Measurements from ENCODE around the gene KRTCAP2.

DNA sequence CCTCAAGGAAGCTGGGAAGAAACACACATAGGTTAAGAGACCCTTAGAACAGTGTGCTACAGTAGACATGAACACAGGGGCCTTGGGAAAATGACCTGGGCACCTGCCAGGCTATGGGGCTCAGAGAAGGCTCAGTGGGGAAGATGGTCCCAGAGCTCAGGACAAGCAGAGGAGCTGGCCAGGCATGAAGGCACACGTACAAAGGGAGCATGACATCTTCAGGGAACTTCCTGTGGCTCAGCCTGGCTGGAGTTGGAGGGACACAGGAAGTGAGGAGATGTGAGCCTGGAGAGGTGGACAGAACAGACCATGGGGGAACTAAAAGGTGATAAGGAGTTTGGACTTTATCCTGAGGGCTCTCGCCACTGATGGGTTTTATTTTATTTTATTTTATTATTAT, 41.2 kb downstream of the KRTCAP2 start:
- TF ChIP-seq, protein P1, sequence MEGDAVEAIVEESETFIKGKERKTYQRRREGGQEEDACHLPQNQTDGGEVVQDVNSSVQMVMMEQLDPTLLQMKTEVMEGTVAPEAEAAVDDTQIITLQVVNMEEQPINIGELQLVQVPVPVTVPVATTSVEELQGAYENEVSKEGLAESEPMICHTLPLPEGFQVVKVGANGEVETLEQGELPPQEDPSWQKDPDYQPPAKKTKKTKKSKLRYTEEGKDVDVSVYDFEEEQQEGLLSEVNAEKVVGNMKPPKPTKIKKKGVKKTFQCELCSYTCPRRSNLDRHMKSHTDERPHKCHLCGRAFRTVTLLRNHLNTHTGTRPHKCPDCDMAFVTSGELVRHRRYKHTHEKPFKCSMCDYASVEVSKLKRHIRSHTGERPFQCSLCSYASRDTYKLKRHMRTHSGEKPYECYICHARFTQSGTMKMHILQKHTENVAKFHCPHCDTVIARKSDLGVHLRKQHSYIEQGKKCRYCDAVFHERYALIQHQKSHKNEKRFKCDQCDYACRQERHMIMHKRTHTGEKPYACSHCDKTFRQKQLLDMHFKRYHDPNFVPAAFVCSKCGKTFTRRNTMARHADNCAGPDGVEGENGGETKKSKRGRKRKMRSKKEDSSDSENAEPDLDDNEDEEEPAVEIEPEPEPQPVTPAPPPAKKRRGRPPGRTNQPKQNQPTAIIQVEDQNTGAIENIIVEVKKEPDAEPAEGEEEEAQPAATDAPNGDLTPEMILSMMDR (IDR thresholded peaks at IDR 0.05; ENCODE audit: poor library complexity) = no peak
- no peak for TF ChIP-seq EZH2 (IDR thresholded peaks at IDR 0.05; ENCODE audit: borderline replicate concordance)

All from hepatocyte (in vitro differentiated cells).